Measurements from ENCODE around the gene CYP2F1.

The CYP2F1 gene

DNA sequence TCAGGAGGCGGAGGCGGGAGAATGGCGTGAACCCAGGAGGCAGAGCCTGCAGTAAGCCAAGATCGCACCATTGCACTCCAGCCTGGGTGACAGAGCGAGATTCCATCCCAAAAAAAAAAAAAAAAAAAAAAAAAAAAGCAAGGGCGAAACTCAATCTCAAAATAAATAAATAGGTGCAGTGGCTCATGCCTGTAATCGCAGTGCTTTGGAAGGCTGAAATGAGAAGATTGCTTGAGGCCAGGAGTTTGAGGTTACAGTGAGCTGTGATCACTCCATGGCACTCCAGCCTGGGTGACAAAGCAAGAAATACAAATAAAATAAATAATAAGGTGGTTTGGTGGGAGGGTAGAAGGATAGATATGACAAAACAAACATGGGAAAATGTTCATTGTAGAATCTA, 39.8 kb downstream of the CYP2F1 start:
- H3K27ac Mint-ChIP-seq: no peak overlapping the region
- H3K4me3 Mint-ChIP-seq: no peak overlapping the region
- H3K27me3 Mint-ChIP-seq (ENCODE audit: low read depth, poor library complexity): peaks cover 6% of the 10 kb centered on the region
- no peak for TF ChIP-seq CTCF (IDR thresholded peaks at IDR 0.05)
- no peaks in the 10 kb centered on the region for H3K36me3 Mint-ChIP-seq (ENCODE audit: low read depth)
- DNase-seq: no peak
- peaks cover 24% of the 10 kb centered on the region for H3K9me3 Mint-ChIP-seq
- H3K4me1 Mint-ChIP-seq: no peaks in the 10 kb centered on the region

DNA sequence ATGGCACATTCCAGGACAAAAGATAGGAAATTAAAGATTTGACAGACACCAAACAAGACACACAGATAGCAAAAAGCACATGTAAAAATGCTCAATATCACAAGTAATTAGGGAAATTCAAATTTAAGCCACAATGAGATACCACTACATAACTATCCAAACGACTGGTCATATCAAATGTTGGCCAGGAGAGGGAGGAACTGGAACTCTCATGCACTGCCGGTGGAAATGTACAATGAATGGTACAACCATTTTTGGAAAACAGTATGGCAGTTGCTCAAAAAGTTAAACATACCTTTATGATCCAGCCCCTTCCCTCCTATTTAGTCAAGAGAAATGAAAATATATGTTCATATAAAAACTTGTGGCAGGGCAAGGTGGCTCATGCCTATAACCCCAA, 42.0 kb downstream of the CYP2F1 start:
- no peaks in the 10 kb centered on the region for H3K4me1 Mint-ChIP-seq
- H3K27ac Mint-ChIP-seq: no peak overlapping the region
- no peaks in the 10 kb centered on the region for H3K36me3 Mint-ChIP-seq (ENCODE audit: low read depth)
- H3K4me3 Mint-ChIP-seq: no peak overlapping the region
- no peak for TF ChIP-seq CTCF (IDR thresholded peaks at IDR 0.05)
- H3K9me3 Mint-ChIP-seq: peaks cover 24% of the 10 kb centered on the region
- DNase-seq: no peak
- H3K27me3 Mint-ChIP-seq (ENCODE audit: low read depth, poor library complexity): peaks cover 6% of the 10 kb centered on the region

GRCh38 chr19:41159881-41160280, 45.6 kb downstream of the CYP2F1 start:
- Mint-ChIP-seq H3K9me3 (peaks cover 19% of the 10 kb centered on the region), H3K36me3 (ENCODE audit: low read depth) (no peaks in the 10 kb centered on the region), H3K27ac (no peak overlapping the region), H3K4me1 (no peaks in the 10 kb centered on the region), H3K4me3 (no peak overlapping the region), H3K27me3 (ENCODE audit: low read depth, poor library complexity) (peaks cover 8% of the 10 kb centered on the region)
- no peak for DNase-seq
- no peak for TF ChIP-seq CTCF (IDR thresholded peaks at IDR 0.05)

GRCh38 chr19:41161903-41162302, 47.7 kb downstream of the CYP2F1 start:
- H3K4me3 Mint-ChIP-seq: no peak overlapping the region
- no peak for DNase-seq
- peaks cover 12% of the 10 kb centered on the region for H3K27me3 Mint-ChIP-seq (ENCODE audit: low read depth, poor library complexity)
- H3K4me1 Mint-ChIP-seq: no peaks in the 10 kb centered on the region
- no peaks in the 10 kb centered on the region for H3K36me3 Mint-ChIP-seq (ENCODE audit: low read depth)
- H3K9me3 Mint-ChIP-seq: peaks cover 5% of the 10 kb centered on the region
- no peak overlapping the region for H3K27ac Mint-ChIP-seq
- no peak for TF ChIP-seq CTCF (IDR thresholded peaks at IDR 0.05)

DNA sequence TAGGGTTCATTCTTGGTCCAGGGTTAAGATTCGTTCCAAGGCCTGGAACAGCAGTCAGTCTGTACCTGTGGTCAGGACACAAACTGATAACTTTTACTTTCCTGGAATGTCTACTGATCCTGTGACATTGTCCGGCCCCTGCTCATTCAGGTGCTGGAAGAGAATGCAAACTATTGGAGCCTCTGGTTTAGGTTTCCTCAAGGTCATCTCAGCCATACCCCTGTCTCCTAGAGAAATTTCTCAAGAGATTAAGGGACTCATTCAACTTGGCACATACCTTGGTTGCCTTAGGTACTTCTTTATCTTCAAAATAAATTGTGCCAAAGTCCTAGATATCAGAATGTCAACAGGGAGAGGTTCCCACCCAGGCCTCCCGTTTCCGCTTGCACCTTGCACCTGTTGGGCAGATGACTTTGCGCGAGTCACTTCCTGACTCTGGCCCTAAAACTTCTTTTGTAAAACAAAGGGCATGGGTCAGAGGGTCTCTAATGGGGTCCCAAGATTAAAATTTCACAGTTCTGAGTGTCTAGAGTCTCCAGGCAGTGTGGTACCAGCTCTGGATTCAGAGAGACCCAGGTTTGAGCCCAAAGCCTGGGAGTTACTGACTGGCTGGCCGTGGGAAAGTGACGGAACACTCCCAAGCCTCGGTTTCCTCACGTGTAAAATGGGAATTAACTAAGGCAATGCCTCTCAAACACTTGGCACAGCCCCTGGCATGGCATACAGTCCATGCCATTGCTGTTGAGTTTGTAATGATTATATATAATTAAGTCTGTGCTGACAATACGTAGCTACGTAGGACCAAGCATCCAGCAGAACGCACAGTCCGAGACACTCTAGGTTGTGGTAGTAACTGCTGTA, 52.9 kb downstream of the CYP2F1 start:
- Mint-ChIP-seq H3K4me3 (no peak overlapping the region), H3K9me3 (no peaks in the 10 kb centered on the region), H3K36me3 (ENCODE audit: low read depth) (no peaks in the 10 kb centered on the region), H3K27ac (no peak overlapping the region), H3K27me3 (ENCODE audit: low read depth, poor library complexity) (peaks cover 10% of the 10 kb centered on the region), H3K4me1 (no peaks in the 10 kb centered on the region)
- no peak for TF ChIP-seq CTCF (IDR thresholded peaks at IDR 0.05)
- no peak for DNase-seq
